ENCODE measurements around the gene CEP41. TPM values are rescaled to one million over a fixed set of nuclear protein-coding genes. Genes with fewer than 3 reads are reported as not detected.

The CEP41 gene
- total RNA-seq, 2 experiments from 2014 or later, result 19.6 to 35.4 TPM

DNA sequence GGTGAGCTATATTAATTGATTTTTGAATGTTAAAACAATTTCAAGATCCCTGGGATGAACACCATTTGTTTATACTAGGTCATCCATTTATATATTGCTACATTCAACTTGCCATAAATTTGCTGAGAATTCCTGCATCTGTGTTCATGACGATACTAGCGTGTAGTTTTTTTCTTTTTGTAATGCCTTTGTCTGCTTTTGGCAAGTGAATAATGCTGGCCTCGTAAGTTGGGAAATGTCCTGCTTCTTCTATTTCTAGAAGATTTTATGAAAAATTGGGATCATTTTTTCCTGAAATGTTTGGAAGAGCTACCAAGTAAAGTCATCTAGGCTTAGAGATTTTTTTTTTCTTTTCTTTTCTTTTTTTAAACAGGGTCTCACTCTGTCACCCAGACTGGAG, 38.2 kb upstream of the CEP41 start:
- H3K36me3 ChIP-seq (ENCODE audit: insufficient read depth, low read length), result no peaks in the 10 kb centered on the region
- H3K27ac ChIP-seq (ENCODE audit: low read depth, low read length, poor library complexity, severe bottlenecking), result no peak overlapping the region
- no peak for TF ChIP-seq EZH2phosphoT487 (IDR thresholded peaks at IDR 0.05; ENCODE audit: borderline replicate concordance, low read depth, low read length)
- TF ChIP-seq CTCF (conservative IDR thresholded peaks at IDR 0.05; ENCODE audit: low read length), result no peak
- H2AFZ ChIP-seq (ENCODE audit: low read length), result no peak overlapping the region
- BruUV-seq (replicated peaks), result no TSS peak
- no peaks in the 10 kb centered on the region for H4K20me1 ChIP-seq (ENCODE audit: insufficient read depth, low read length)
- H3K9me3 ChIP-seq (ENCODE audit: low read length), result no peaks in the 10 kb centered on the region
- H3K4me1 ChIP-seq (ENCODE audit: insufficient read depth, low read length, poor library complexity, severe bottlenecking), result no peaks in the 10 kb centered on the region
- CTCF ChIA-PET (ENCODE audit: unreplicated experiment), result no interaction called here
- H3K79me2 ChIP-seq (ENCODE audit: insufficient read depth, low read depth, low read length), result no peaks in the 10 kb centered on the region
- no peak for DNase-seq (ENCODE audit: low spot score)
- POLR2A ChIA-PET, result interaction anchor here (0.6 kb wide), 2 partner anchors 98 to 912 kb away, joined by 3 to 4 read pairs; no protein-coding TSS in a partner anchor
- intact Hi-C loops (cut with micrococcal nuclease; ENCODE audit: unreplicated experiment), result no loop called here
- H3K4me3 ChIP-seq (ENCODE audit: low read depth, low read length, poor library complexity, severe bottlenecking), result no peak overlapping the region
- no peak overlapping the region for H3K4me2 ChIP-seq (ENCODE audit: low read length)
- H3K9me2 ChIP-seq (ENCODE audit: insufficient read depth, low read length), result 0 out of 2 replicates have a peak, but pooled peaks cover 3% of the 10 kb centered on the region

DNA sequence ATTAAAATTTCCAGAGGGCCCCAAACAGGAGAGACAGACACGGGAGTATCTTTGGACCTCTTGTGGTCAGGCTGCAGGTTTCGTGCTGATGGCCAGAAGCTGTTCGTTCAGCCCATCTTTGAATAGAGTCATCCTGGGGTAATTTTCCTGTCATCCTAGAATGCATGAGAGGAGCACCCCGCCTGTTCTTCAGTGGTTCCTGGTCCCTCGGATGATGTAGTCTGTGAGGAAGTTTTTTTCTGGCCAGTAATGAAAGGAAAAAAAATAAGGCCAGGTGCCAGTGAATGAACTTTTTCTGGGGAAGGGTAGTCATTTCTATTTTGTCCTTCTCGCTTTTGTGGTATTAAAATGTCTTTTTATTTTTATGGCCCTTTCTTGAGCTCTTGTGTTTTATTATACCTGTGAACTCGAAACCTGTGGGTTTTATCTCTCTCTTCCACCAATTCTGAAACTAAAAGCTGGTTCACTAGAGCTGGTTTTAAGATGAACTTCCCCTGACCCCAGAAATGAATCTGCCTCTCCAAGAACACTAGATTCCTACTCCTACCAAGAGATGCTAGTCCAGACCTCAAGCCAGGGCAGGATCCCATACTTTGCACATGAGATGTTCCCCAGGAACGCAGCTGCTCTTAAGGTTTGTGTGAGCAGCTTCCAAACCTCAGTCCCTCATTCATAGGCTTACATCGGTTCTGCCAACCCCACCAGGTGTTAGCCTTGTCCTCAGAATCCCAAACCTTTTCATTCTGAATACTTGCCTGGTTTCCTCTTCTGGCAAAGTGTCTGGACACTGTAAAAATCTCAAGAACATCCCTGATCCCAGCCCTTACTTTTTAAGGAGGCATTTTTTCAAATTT, 35.7 kb upstream of the CEP41 start:
- POLR2A ChIA-PET, result interaction anchor here (1.3 kb wide), 1 partner anchor 49 kb away, joined by 3 read pairs; no protein-coding TSS in a partner anchor
- no TSS peak for BruUV-seq (replicated peaks)
- CTCF ChIA-PET (ENCODE audit: unreplicated experiment), result no interaction called here

More for the DNA sequence above, 35.7 kb upstream of the CEP41 start:
- no peaks in the 10 kb centered on the region for H3K36me3 ChIP-seq (ENCODE audit: insufficient read depth, low read length)
- no peaks in the 10 kb centered on the region for H3K79me2 ChIP-seq (ENCODE audit: insufficient read depth, low read depth, low read length)
- peaks cover 13% of the 10 kb centered on the region for H3K4me1 ChIP-seq (ENCODE audit: insufficient read depth, low read length, poor library complexity, severe bottlenecking)
- no peak for DNase-seq (ENCODE audit: low spot score)
- H3K4me3 ChIP-seq (ENCODE audit: low read depth, low read length, poor library complexity, severe bottlenecking), result no peak overlapping the region
- no peaks in the 10 kb centered on the region for H3K9me3 ChIP-seq (ENCODE audit: low read length)
- H3K4me2 ChIP-seq (ENCODE audit: low read length), result no peak overlapping the region
- no peak overlapping the region for H2AFZ ChIP-seq (ENCODE audit: low read length)
- H3K9me2 ChIP-seq (ENCODE audit: insufficient read depth, low read length), result 0 out of 2 replicates have a peak, but pooled peaks cover 3% of the 10 kb centered on the region
- intact Hi-C loops (cut with micrococcal nuclease; ENCODE audit: unreplicated experiment), result no loop called here
- no peak for TF ChIP-seq CTCF (conservative IDR thresholded peaks at IDR 0.05; ENCODE audit: low read length)
- no peak for TF ChIP-seq EZH2phosphoT487 (IDR thresholded peaks at IDR 0.05; ENCODE audit: borderline replicate concordance, low read depth, low read length)
- H3K27ac ChIP-seq (ENCODE audit: low read depth, low read length, poor library complexity, severe bottlenecking), result no peak overlapping the region
- H4K20me1 ChIP-seq (ENCODE audit: insufficient read depth, low read length), result no peaks in the 10 kb centered on the region
